ENCODE results near the gene KLK7.

DNA sequence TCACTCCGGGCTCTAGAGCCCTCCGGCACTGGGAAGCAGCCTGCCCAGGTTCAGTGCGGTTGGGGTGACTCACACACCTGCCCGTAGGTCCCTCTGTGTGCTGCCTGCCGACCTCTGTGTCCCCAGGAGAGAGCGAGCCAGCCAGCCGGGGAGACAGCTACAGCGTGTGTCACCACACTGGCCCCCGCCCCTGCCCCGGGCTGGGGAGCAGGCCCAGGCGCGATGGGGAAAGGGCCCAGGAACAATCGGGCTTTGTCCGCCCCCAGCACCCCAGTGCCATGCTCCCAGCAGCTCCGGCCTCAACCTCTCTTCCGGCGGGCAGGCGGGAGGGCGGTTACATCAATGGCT, 14.3 kb downstream of the KLK7 start, which contains the start of gene KLK6:
- TF ChIP-seq, protein P1, sequence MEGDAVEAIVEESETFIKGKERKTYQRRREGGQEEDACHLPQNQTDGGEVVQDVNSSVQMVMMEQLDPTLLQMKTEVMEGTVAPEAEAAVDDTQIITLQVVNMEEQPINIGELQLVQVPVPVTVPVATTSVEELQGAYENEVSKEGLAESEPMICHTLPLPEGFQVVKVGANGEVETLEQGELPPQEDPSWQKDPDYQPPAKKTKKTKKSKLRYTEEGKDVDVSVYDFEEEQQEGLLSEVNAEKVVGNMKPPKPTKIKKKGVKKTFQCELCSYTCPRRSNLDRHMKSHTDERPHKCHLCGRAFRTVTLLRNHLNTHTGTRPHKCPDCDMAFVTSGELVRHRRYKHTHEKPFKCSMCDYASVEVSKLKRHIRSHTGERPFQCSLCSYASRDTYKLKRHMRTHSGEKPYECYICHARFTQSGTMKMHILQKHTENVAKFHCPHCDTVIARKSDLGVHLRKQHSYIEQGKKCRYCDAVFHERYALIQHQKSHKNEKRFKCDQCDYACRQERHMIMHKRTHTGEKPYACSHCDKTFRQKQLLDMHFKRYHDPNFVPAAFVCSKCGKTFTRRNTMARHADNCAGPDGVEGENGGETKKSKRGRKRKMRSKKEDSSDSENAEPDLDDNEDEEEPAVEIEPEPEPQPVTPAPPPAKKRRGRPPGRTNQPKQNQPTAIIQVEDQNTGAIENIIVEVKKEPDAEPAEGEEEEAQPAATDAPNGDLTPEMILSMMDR (IDR thresholded peaks at IDR 0.05), result no peak
- no peak for TF ChIP-seq CREB1 (CRISPR knock-in tag; IDR thresholded peaks at IDR 0.05)
- no peak for TF ChIP-seq ATF1 (CRISPR knock-in tag; IDR thresholded peaks at IDR 0.05)
- TF ChIP-seq, protein P2, sequence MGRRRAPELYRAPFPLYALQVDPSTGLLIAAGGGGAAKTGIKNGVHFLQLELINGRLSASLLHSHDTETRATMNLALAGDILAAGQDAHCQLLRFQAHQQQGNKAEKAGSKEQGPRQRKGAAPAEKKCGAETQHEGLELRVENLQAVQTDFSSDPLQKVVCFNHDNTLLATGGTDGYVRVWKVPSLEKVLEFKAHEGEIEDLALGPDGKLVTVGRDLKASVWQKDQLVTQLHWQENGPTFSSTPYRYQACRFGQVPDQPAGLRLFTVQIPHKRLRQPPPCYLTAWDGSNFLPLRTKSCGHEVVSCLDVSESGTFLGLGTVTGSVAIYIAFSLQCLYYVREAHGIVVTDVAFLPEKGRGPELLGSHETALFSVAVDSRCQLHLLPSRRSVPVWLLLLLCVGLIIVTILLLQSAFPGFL (CRISPR knock-in tag; IDR thresholded peaks at IDR 0.05; ENCODE audit: borderline replicate concordance), result no peak
- TF ChIP-seq, protein P3, sequence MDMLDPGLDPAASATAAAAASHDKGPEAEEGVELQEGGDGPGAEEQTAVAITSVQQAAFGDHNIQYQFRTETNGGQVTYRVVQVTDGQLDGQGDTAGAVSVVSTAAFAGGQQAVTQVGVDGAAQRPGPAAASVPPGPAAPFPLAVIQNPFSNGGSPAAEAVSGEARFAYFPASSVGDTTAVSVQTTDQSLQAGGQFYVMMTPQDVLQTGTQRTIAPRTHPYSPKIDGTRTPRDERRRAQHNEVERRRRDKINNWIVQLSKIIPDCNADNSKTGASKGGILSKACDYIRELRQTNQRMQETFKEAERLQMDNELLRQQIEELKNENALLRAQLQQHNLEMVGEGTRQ (CRISPR knock-in tag; IDR thresholded peaks at IDR 0.05), result no peak
- no peak for TF ChIP-seq FOXP1 (CRISPR knock-in tag; IDR thresholded peaks at IDR 0.05; ENCODE audit: borderline replicate concordance)
- no peak for TF ChIP-seq ZNF232 (CRISPR knock-in tag; IDR thresholded peaks at IDR 0.05)
- TF ChIP-seq TEAD1 (CRISPR knock-in tag; IDR thresholded peaks at IDR 0.05), result no peak
- no peak for TF ChIP-seq NR2C2 (CRISPR knock-in tag; IDR thresholded peaks at IDR 0.05)
- no peak for TF ChIP-seq ZNF121 (CRISPR knock-in tag; IDR thresholded peaks at IDR 0.05)
- TF ChIP-seq, protein P4, sequence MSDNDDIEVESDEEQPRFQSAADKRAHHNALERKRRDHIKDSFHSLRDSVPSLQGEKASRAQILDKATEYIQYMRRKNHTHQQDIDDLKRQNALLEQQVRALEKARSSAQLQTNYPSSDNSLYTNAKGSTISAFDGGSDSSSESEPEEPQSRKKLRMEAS (CRISPR knock-in tag; IDR thresholded peaks at IDR 0.05), result no peak

Data from WTC11 (cell line).